Chondrocyte (in vitro differentiated cells): ENCODE results near the gene JPH3. TPM values are rescaled to one million over a fixed set of nuclear protein-coding genes. Genes with fewer than 3 reads are reported as not detected.

ENCODE experiments used
- DNase-seq: peaks from one replicate; pipeline ENCODE4 v3.0.0; 2021; ENCODE audit warnings: mixed read lengths, low spot score
- H3K27ac Mint-ChIP-seq: one replicate; pipeline ENCODE4 v1.8.0; 2021; ENCODE audit warnings: mild to moderate bottlenecking, moderate library complexity, mixed read lengths; ENCODE audit not compliant: unreplicated experiment
- H3K27me3 Mint-ChIP-seq: 2 replicates; pipeline ENCODE4 v1.8.0; 2021; ENCODE audit warnings: low read depth, mixed read lengths
- H3K36me3 Mint-ChIP-seq: 2 replicates; pipeline ENCODE4 v1.8.0; 2021; ENCODE audit warnings: low read depth, mixed read lengths
- H3K4me1 Mint-ChIP-seq: 2 replicates; pipeline ENCODE4 v1.8.0; 2021; ENCODE audit warnings: low read depth, mild to moderate bottlenecking, mixed read lengths
- H3K4me3 Mint-ChIP-seq: one replicate; pipeline ENCODE4 v1.8.0; 2021; ENCODE audit warnings: mild to moderate bottlenecking, moderate library complexity, mixed read lengths; ENCODE audit not compliant: unreplicated experiment
- H3K9me3 Mint-ChIP-seq: 2 replicates; pipeline ENCODE4 v1.8.0; 2021; ENCODE audit warnings: low read depth, mixed read lengths
- CTCF ChIP-seq: fragments of 200-600 bp; sonication (generic); IDR thresholded peaks from 2 replicates; pipeline ENCODE4 v1.5.0; 2021; ENCODE audit warnings: antibody characterized with exemption, mild to moderate bottlenecking, moderate library complexity
- total RNA-seq: library from RNA; stranded (reverse); gene quantifications from 3 replicates; pipeline ENCODE4 v1.2.1, GENCODE V29; 2021

JPH3 gene
- total RNA-seq, 1 donor from 2014 or later: 1.2 TPM

DNA sequence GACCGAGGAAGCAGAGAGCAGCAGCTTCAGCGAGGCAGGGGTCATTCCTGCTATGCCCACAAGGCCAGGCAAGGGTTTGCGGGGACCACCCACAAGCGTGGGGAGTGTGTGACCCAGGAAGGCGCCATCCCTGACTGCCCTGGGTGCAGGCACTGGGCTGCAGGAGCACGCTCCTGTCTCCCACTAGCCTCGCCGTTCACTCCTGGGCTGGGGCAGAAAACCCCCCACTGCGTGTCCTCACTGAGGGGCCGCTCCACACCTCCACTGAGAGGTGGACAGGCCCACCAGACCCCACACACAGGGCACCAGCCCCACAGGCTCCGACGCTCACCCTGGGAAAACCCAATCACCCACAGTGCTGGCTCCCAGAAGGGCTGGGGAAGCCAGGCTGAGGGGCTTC lies 107.4 kb downstream of the JPH3 start:
- Mint-ChIP-seq H3K27me3 (no peaks in the 10 kb centered on the region), H3K36me3 (peaks cover 24% of the 10 kb centered on the region), H3K27ac (no peak overlapping the region), H3K4me3 (no peak overlapping the region), H3K4me1 (no peaks in the 10 kb centered on the region), H3K9me3 (no peaks in the 10 kb centered on the region)
- no peak for TF ChIP-seq CTCF
- no peak for DNase-seq

GRCh38 chr16:87710887-87711286 lies 108.6 kb downstream of the JPH3 start:
- DNase-seq: no peak
- peaks cover 33% of the 10 kb centered on the region for H3K36me3 Mint-ChIP-seq
- TF ChIP-seq CTCF: no peak
- H3K9me3 Mint-ChIP-seq: no peaks in the 10 kb centered on the region
- no peaks in the 10 kb centered on the region for H3K4me1 Mint-ChIP-seq
- no peak overlapping the region for H3K4me3 Mint-ChIP-seq
- H3K27ac Mint-ChIP-seq: no peak overlapping the region
- H3K27me3 Mint-ChIP-seq: peaks cover 2% of the 10 kb centered on the region

GRCh38 chr16:87712184-87712762 lies 110.0 kb downstream of the JPH3 start:
- Mint-ChIP-seq H3K27ac (no peak overlapping the region), H3K4me1 (no peaks in the 10 kb centered on the region), H3K4me3 (no peak overlapping the region), H3K9me3 (no peaks in the 10 kb centered on the region), H3K27me3 (peaks cover 2% of the 10 kb centered on the region), H3K36me3 (peaks cover 33% of the 10 kb centered on the region)
- DNase-seq: no peak
- no peak for TF ChIP-seq CTCF

- no peaks in the 10 kb centered on the region for H3K9me3 Mint-ChIP-seq
- H3K4me3 Mint-ChIP-seq: no peak overlapping the region
- peaks cover 2% of the 10 kb centered on the region for H3K27me3 Mint-ChIP-seq
- H3K27ac Mint-ChIP-seq: no peak overlapping the region
- no peak for TF ChIP-seq CTCF
- no peaks in the 10 kb centered on the region for H3K4me1 Mint-ChIP-seq
- H3K36me3 Mint-ChIP-seq: peaks cover 26% of the 10 kb centered on the region
- no peak for DNase-seq
Observed at GRCh38 chr16:87713451-87714229, 111.3 kb downstream of the JPH3 start.

DNA sequence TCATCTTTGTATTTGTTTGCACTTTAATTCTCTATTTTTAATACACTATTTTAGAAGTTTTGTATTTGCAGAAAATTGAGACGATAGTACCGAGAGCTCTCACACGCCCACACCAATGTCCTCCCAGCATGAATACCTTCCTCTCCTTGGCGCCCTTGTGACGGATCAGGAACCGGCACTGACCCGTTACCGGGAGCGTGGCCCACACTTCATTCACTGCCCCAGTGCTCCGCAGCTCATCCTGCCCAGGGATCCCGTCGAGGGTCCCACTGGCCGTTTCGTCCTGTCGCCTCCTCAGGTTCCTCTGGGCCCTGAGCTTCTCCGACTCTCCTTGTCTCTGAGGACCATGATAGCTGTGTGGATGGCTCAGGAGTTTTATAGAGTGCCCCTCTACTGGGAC lies 112.9 kb downstream of the JPH3 start:
- Mint-ChIP-seq H3K36me3 (peaks cover 28% of the 10 kb centered on the region), H3K27ac (no peak overlapping the region), H3K4me3 (no peak overlapping the region), H3K4me1 (no peaks in the 10 kb centered on the region), H3K27me3 (peaks cover 2% of the 10 kb centered on the region), H3K9me3 (no peaks in the 10 kb centered on the region)
- no peak for DNase-seq
- TF ChIP-seq CTCF: no peak
